ACC112 (cell line): ENCODE data around the gene PSMC3.

Source experiments
- H2AFZ ChIP-seq: fragments of 200-600 bp; sonication (generic); one replicate; pipeline ENCODE4 v1.6.0; 2017; ENCODE audit warnings: antibody characterized with exemption, low read length; ENCODE audit not compliant: unreplicated experiment
- H3K27ac ChIP-seq: fragments of 200-600 bp; sonication (generic); 2 replicates; pipeline ENCODE4 v1.5.1; 2014; ENCODE audit warnings: low read depth, mild to moderate bottlenecking, antibody characterized with exemption, low read length, moderate library complexity
- H3K27me3 ChIP-seq: fragments of 200-600 bp; sonication (generic); 2 replicates; pipeline ENCODE4 v1.6.1; 2014; ENCODE audit warnings: mild to moderate bottlenecking, antibody characterized with exemption, low read length, moderate library complexity, mixed read lengths; ENCODE audit not compliant: insufficient read depth
- H3K36me3 ChIP-seq: fragments of 200-600 bp; sonication (generic); 2 replicates; pipeline ENCODE4 v1.6.1; 2016; ENCODE audit warnings: mild to moderate bottlenecking, antibody characterized with exemption, low read length, moderate library complexity, mixed read lengths; ENCODE audit not compliant: insufficient read depth
- H3K4me1 ChIP-seq: fragments of 200-600 bp; sonication (generic); one replicate; pipeline ENCODE4 v1.6.1; 2016; ENCODE audit warnings: low read length, mixed read lengths; ENCODE audit not compliant: insufficient read depth, unreplicated experiment, control insufficient read depth
- H3K4me3 ChIP-seq: fragments of 200-600 bp; sonication (generic); 2 replicates; pipeline ENCODE4 v1.5.1; 2014; ENCODE audit warnings: mild to moderate bottlenecking, low read depth, low read length
- H3K79me2 ChIP-seq: fragments of 200-600 bp; sonication (generic); one replicate; pipeline ENCODE4 v1.6.0; 2016; ENCODE audit warnings: low read length; ENCODE audit not compliant: control insufficient read depth, unreplicated experiment, insufficient read depth

Gene PSMC3

DNA sequence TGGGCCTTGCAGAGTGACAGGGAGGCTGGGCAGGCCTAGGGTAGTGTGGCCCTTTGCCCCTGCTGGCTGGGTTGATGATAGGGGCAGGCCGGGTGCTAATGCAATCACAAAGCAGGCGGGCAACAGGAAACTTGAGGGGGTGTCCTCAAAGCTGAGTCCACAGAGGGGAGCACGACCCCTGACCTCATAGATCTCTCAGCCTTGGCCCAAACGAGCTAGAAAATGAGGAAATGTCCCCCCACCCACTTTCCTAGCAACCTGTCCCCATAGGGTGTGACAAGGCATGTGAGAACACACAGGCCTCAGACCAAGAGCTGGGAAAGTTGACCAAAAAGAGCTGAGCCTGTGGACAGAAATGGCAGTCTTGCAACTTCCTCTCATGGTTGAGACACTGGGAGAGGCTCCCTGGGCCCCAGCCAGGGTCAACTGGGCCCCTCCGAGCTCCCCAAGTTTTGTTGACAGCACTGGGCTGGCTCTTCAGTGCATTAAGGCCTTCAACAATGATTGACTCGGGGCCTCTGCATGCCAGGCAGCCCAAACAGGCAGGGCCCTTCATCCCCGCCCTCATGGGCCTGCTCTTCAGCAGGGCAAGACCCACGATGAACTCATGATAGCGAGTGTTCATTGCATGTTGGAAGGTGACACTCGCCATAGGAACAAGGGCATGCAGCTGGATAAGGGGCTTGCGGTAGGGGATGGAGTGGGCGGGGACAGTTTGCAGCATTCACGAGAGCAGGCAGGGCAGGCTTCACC, 38.1 kb downstream of the PSMC3 start:
- no peak overlapping the region for H2AFZ ChIP-seq

DNA sequence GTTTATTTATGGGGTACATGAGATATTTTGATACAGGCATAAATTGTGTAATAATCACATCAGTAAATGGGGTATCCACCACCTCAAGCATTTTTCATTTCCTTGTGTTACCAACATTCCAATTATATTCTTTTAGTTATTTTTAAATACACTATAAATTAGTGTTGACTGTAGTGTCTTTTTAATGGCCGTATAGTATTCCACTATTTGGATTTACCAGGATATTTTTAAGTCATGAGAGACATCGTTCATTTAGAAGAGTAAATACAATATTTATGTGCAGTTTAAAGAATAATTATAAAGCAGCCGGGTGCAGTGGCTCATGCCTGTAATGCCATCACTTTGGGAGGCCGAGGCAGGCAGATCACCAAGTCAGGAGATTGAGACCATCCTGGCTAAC, 41.7 kb downstream of the PSMC3 start:
- H3K4me1 ChIP-seq: no peaks in the 10 kb centered on the region
- no peaks in the 10 kb centered on the region for H3K79me2 ChIP-seq
- no peaks in the 10 kb centered on the region for H3K36me3 ChIP-seq
- H3K4me3 ChIP-seq: no peak overlapping the region
- no peak overlapping the region for H3K27ac ChIP-seq
- no peaks in the 10 kb centered on the region for H3K27me3 ChIP-seq
- no peak overlapping the region for H2AFZ ChIP-seq

More for the DNA sequence above, 38.1 kb downstream of the PSMC3 start:
- Histone ChIP-seq H3K27ac (no peak overlapping the region), H3K79me2 (no peaks in the 10 kb centered on the region), H3K27me3 (no peaks in the 10 kb centered on the region), H3K36me3 (no peaks in the 10 kb centered on the region), H3K4me1 (peaks cover under 1% of the 10 kb centered on the region), H3K4me3 (no peak overlapping the region)

DNA sequence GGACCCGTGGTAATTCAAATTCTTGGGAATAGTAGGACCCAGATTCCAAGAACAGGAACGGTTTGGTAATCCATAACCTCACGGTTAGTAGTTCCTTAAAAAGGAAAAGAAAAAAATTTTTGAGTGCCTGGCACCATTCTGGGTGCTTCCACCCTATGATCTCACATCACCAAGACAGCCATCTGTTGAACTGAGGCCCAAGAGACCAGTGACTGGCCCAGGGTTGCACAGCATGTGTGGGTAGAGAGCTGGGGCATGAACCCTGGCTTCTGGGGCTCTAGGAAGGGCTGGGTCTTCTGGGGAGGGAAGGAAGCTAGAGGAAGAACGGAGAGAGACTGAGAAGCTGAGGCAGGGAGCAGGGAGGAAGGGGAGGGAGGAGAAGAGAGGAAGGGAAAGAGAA, 43.2 kb downstream of the PSMC3 start:
- Histone ChIP-seq H3K79me2 (no peaks in the 10 kb centered on the region), H3K27ac (no peak overlapping the region), H3K27me3 (no peaks in the 10 kb centered on the region), H3K36me3 (no peaks in the 10 kb centered on the region), H3K4me1 (no peaks in the 10 kb centered on the region), H2AFZ (no peak overlapping the region), H3K4me3 (no peak overlapping the region)

DNA sequence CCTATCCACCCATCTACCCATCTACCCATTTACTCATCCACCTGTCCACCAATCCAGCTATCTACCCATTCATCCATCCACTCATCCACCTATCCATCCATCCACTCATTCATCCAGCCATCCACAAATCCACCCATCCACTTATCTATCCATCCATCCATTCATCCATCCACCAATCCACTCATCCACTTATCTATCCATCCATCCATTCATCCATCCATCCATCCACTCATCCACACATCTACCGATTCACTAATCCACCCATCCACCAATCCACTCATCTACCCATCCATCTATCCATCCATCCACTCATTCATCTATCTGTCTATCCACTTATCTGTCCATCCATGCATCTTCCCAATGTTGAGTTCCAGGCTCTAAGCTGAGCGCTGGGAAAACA, 46.2 kb downstream of the PSMC3 start:
- no peaks in the 10 kb centered on the region for H3K79me2 ChIP-seq
- H3K27me3 ChIP-seq: no peaks in the 10 kb centered on the region
- H3K4me1 ChIP-seq: no peaks in the 10 kb centered on the region
- H2AFZ ChIP-seq: no peak overlapping the region
- H3K4me3 ChIP-seq: no peak overlapping the region
- H3K36me3 ChIP-seq: no peaks in the 10 kb centered on the region
- no peak overlapping the region for H3K27ac ChIP-seq

DNA sequence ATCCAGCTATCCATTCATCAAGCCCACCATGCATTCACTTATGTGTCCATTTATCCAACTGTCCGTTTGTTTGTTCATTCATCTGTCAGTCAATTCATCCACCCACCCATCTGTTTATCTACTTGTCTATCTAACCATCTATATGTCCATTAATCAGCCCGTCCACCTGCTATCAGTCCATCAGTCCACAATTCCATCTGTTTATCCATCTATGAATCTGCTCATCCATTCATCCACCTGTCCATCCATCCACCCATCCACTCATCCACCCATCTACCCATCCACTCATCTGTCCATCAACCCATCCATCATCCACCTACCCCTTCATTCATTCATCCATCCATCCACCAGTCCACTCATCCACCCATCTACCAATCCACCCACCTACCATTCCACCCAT, 46.9 kb downstream of the PSMC3 start:
- no peaks in the 10 kb centered on the region for H3K79me2 ChIP-seq
- H2AFZ ChIP-seq: no peak overlapping the region
- H3K4me3 ChIP-seq: no peak overlapping the region
- H3K27ac ChIP-seq: no peak overlapping the region
- no peaks in the 10 kb centered on the region for H3K36me3 ChIP-seq
- no peaks in the 10 kb centered on the region for H3K27me3 ChIP-seq
- H3K4me1 ChIP-seq: peaks cover 5% of the 10 kb centered on the region

DNA sequence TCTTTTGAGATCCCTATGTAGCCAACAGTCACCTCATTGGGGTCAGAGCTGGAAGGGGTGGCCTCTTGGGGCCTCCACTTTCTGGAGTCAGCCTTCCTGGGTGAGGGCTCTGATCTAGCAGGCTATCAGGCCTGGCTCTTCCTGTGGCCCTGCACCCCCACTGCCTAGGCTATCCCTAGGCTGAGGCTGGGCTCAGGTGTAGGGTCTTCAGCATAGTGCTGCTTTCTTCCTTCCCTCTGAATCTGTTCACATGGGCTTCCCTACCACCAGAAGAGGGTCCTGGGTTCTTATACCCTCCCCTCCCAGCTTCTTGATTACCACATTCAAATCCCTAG, 47.4 kb downstream of the PSMC3 start:
- Histone ChIP-seq H3K36me3 (no peaks in the 10 kb centered on the region), H3K27ac (no peak overlapping the region), H3K79me2 (no peaks in the 10 kb centered on the region), H2AFZ (no peak overlapping the region), H3K4me3 (no peak overlapping the region), H3K27me3 (no peaks in the 10 kb centered on the region), H3K4me1 (peaks cover 9% of the 10 kb centered on the region)

DNA sequence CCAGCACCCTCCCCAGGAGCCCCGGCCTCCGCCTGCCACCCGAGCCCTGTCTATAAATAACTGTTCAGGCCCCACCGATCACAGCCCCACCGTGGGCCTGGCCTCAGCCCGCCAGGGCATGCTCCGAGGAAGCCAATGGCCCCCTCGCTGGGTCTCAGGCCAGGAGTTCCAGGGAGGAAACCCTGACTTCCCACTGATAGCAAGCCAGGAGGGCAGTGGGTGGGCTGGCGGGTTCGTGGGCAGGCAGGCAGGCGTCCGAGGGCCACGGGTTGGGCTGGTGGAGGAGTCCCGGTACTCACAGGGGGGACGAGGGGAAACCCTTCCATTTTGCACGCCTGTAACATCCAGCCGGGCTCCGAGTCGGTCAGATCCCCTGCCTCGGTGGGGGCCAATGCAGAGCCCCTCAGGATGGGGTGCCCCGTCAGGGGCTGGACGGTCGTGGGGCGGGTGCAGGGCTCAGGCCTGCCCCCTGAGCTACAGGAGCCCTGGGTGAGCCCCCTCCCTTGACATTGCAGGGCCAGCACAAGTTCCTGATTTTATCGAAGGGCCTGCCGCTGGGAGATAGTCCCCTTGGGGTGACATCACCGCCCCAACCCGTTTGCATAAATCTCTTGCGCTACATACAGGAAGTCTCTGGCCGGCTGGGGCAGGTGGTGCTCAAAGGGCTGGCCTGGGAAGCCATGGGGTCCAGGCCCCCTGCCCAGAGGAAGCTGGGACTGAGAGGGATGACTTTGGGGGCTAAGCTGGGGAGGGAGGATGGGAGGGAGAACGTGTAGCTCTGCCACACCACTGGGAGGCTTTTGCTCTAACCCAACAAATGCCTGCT, 48.0 kb downstream of the PSMC3 start, which contains the start of gene SPI1:
TSS of gene SPI1 (minus strand) at position 538 of the 826 bp plus-strand sequence. CDS start at position 344, 194 bp downstream.
- Histone ChIP-seq H3K4me1 (peaks cover 9% of the 10 kb centered on the region), H2AFZ (no peak within 1 kb of the TSS), H3K27ac (no peak within 1 kb of the TSS), H3K27me3 (no peaks in the 10 kb centered on the region), H3K4me3 (no peak within 1 kb of the TSS), H3K79me2 (no peaks in the 10 kb centered on the region), H3K36me3 (no peaks in the 10 kb centered on the region)

DNA sequence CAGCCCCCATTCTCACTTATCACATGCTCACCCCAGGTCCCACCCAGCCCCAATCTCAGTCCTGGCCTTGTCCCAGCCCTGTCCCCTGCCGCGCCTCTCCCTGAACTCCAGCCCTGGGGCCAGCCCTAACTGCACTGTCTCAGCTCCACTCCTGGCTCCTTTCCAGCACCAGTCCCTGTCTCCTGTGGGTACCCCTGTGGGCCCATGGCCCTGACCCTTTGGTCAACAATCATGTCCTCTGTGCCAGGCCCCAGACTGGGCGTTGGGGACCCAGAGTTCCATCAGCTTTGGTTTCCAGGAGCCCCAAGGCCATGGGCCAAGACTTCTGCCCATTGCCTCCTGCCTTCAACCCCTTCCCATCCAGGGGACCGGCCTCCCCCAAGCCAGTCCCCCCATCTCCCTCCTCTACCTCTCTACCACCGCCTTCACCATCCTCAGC, 48.6 kb downstream of the PSMC3 start:
- Histone ChIP-seq H3K4me1 (peaks cover 9% of the 10 kb centered on the region), H3K27ac (no peak overlapping the region), H2AFZ (no peak overlapping the region), H3K4me3 (no peak overlapping the region), H3K36me3 (no peaks in the 10 kb centered on the region), H3K79me2 (no peaks in the 10 kb centered on the region), H3K27me3 (no peaks in the 10 kb centered on the region)

DNA sequence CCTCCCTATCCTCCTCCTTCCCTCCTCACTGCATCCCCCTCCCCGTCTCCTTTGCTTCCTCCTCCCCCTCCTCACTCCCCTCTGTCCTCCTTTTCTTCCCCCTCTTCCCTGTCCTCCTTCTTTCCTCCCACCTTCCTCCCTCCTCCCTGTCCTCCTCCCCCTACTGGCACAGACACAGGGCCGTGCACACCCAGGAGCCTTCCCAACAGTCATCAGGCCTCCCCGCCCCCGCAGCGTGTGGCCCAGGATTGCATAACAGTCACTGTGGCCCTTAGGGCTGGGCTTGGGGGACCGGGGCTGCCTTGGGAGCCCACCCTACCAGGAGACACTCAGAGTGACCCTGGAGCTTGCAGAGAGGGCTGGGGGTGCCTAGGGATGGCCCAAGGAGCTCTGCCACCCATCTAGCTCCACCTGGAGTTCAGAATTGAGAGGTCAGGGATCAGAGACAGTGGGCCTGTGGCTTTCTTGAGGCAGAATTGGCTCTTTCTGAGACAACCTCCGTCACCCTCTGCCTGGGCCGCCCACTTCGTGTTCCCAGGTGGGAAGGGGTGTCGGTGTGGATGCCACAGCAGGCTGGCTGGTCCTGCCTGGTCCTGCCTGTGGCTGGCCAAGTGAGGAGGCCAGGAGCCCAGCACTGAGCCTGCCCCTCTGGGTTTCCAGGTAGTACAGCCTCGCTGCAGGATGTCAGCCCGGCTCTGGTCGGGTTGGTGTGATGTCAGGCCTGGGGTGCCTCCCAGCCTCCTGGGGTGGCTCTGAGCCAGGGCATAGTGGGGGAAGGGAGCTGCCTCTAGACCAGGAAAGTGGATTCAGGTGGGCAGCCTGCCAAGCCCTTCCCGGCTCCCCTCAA, 49.5 kb downstream of the PSMC3 start:
- peaks cover 9% of the 10 kb centered on the region for H3K4me1 ChIP-seq
- no peaks in the 10 kb centered on the region for H3K27me3 ChIP-seq
- no peak overlapping the region for H3K4me3 ChIP-seq

DNA sequence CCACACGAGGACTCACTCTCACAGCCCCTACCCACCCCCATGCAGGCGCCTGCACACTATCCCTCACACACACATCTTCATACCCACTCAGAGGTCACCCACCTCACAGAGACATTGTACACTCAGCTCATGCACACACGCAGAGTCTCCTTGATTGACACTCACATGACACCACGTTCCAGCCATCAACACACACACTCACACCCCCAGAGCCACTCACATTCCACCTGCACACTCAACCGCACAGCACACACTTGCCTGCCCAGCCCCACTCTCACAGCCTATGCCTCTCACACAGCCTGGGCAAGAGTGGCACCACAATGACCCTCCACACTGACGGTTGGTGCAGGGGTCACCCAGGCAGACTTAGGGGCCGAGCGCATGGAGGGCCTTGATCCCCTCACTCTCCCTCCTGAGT, 50.1 kb downstream of the PSMC3 start:
- Histone ChIP-seq H2AFZ (no peak overlapping the region), H3K79me2 (no peaks in the 10 kb centered on the region), H3K4me1 (peaks cover 9% of the 10 kb centered on the region), H3K36me3 (no peaks in the 10 kb centered on the region), H3K27ac (no peak overlapping the region), H3K4me3 (no peak overlapping the region), H3K27me3 (no peaks in the 10 kb centered on the region)

More for the DNA sequence above, 49.5 kb downstream of the PSMC3 start:
- Histone ChIP-seq H2AFZ (no peak overlapping the region), H3K36me3 (no peaks in the 10 kb centered on the region), H3K27ac (no peak overlapping the region), H3K79me2 (no peaks in the 10 kb centered on the region)
